Measurements from ENCODE around the gene ADCY2.

Gene ADCY2

GRCh38 chr5:7395947-7396712 lies at the start of gene ADCY2:
Gene ADCY2, plus strand, starts transcription at chr5:7396138. Its CDS starts 159 bp downstream, at chr5:7396297.
- no peak for TF ChIP-seq CTCF (IDR thresholded peaks at IDR 0.05; ENCODE audit: low read depth, low read length, missing control alignments)
- H3K4me3 ChIP-seq (ENCODE audit: low read depth, low read length), result peak within 1 kb of the TSS; percentile 40
- in situ Hi-C loops (cut with HindIII; ENCODE audit: low sequenced_read_pairs), result no loop called here
- DNase-seq (ENCODE audit: low read depth), result no peak

GRCh38 chr5:7347377-7347776 lies 48.6 kb upstream of the ADCY2 start:
- no peak for DNase-seq (ENCODE audit: low read depth)
- in situ Hi-C loops (cut with HindIII; ENCODE audit: low sequenced_read_pairs), result no loop called here
- no peak overlapping the region for H3K4me3 ChIP-seq (ENCODE audit: low read depth, low read length)
- no peak for TF ChIP-seq CTCF (IDR thresholded peaks at IDR 0.05; ENCODE audit: low read depth, low read length, missing control alignments)

- in situ Hi-C loops (cut with HindIII; ENCODE audit: low sequenced_read_pairs), result no loop called here
- no peak for TF ChIP-seq CTCF (IDR thresholded peaks at IDR 0.05; ENCODE audit: low read depth, low read length, missing control alignments)
- H3K4me3 ChIP-seq (ENCODE audit: low read depth, low read length), result no peak overlapping the region
- no peak for DNase-seq (ENCODE audit: low read depth)
Observed at GRCh38 chr5:7348168-7348854, 47.6 kb upstream of the ADCY2 start.

- DNase-seq (ENCODE audit: low read depth), result no peak
- in situ Hi-C loops (cut with HindIII; ENCODE audit: low sequenced_read_pairs), result no loop called here
- TF ChIP-seq CTCF (IDR thresholded peaks at IDR 0.05; ENCODE audit: low read depth, low read length, missing control alignments), result no peak
- no peak overlapping the region for H3K4me3 ChIP-seq (ENCODE audit: low read depth, low read length)
Observed at GRCh38 chr5:7361593-7361992, 34.3 kb upstream of the ADCY2 start.

- no peak for TF ChIP-seq CTCF (IDR thresholded peaks at IDR 0.05; ENCODE audit: low read depth, low read length, missing control alignments)
- in situ Hi-C loops (cut with HindIII; ENCODE audit: low sequenced_read_pairs), result no loop called here
- H3K4me3 ChIP-seq (ENCODE audit: low read depth, low read length), result no peak overlapping the region
- DNase-seq (ENCODE audit: low read depth), result no peak
Observed at GRCh38 chr5:7363067-7363677, 32.8 kb upstream of the ADCY2 start.

GRCh38 chr5:7364226-7364875 lies 31.6 kb upstream of the ADCY2 start:
- in situ Hi-C loops (cut with HindIII; ENCODE audit: low sequenced_read_pairs), result no loop called here
- H3K4me3 ChIP-seq (ENCODE audit: low read depth, low read length), result no peak overlapping the region
- no peak for DNase-seq (ENCODE audit: low read depth)
- TF ChIP-seq CTCF (IDR thresholded peaks at IDR 0.05; ENCODE audit: low read depth, low read length, missing control alignments), result no peak

All from astrocyte of the cerebellum (primary cell).